Ishikawa (cell line): ENCODE data around the gene HYDIN.

Experiments
- TAF1 ChIP-seq: IDR thresholded peaks from 2 replicates; pipeline ENCODE4 v1.6.1; 2012; ENCODE audit warnings: low read depth, mild to moderate bottlenecking
- YY1 ChIP-seq: IDR thresholded peaks from 2 replicates; pipeline ENCODE4 v1.6.1; 2012; ENCODE audit warnings: low read depth
- TF ChIP-seq, protein P1 (sequence below): IDR thresholded peaks from 2 replicates; pipeline ENCODE4 v1.6.1; 2012; ENCODE audit warnings: low read depth, mild to moderate bottlenecking
- TF ChIP-seq, protein P2 (sequence below): IDR thresholded peaks from 2 replicates; pipeline ENCODE4 v1.6.1; 2012

DNA sequence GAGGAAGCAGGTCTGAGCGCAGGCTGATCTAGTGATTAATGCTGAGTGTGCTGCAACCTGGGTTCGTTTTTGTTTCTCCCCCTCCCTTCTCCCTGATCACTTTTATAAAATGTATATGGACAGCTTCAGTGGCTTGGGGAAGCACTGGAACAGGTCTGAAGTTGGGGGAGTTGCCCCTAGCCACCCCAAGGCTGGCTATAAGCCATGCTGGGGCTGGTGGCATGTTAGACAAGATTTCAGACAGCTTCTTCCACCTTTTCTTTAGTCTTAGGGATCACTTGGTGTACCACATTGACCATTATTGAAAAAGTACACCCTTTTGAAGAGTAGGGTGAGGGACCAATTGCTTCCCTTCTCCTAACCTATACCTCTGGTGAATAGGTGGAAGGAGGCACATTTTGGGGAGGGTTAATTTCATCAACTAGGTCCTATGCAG is 425.8 kb downstream of the HYDIN start:
- TF ChIP-seq TAF1 = no peak
- no peak for TF ChIP-seq YY1
- TF ChIP-seq, protein P1, sequence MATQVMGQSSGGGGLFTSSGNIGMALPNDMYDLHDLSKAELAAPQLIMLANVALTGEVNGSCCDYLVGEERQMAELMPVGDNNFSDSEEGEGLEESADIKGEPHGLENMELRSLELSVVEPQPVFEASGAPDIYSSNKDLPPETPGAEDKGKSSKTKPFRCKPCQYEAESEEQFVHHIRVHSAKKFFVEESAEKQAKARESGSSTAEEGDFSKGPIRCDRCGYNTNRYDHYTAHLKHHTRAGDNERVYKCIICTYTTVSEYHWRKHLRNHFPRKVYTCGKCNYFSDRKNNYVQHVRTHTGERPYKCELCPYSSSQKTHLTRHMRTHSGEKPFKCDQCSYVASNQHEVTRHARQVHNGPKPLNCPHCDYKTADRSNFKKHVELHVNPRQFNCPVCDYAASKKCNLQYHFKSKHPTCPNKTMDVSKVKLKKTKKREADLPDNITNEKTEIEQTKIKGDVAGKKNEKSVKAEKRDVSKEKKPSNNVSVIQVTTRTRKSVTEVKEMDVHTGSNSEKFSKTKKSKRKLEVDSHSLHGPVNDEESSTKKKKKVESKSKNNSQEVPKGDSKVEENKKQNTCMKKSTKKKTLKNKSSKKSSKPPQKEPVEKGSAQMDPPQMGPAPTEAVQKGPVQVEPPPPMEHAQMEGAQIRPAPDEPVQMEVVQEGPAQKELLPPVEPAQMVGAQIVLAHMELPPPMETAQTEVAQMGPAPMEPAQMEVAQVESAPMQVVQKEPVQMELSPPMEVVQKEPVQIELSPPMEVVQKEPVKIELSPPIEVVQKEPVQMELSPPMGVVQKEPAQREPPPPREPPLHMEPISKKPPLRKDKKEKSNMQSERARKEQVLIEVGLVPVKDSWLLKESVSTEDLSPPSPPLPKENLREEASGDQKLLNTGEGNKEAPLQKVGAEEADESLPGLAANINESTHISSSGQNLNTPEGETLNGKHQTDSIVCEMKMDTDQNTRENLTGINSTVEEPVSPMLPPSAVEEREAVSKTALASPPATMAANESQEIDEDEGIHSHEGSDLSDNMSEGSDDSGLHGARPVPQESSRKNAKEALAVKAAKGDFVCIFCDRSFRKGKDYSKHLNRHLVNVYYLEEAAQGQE = no peak
- TF ChIP-seq, protein P2, sequence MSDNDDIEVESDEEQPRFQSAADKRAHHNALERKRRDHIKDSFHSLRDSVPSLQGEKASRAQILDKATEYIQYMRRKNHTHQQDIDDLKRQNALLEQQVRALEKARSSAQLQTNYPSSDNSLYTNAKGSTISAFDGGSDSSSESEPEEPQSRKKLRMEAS = no peak
